Stimulated activated memory B cell treated with anti-CD40 and anti-IgM and Interleukin-4, amounts not matched to agents 10 μg/mL and 1 μg/mL and 100 μg/mL, for 72 hours (primary cell): Measurements from ENCODE around the gene ARHGAP6.

ENCODE experiments used
- ATAC-seq: fragments of 150-1000 bp; cut with Tn5 transposase; 2 replicates; pipeline ENCODE4 v1.10.0; 2021
- H3K27ac Mint-ChIP-seq: one replicate; pipeline ENCODE4 v1.8.0; 2022; ENCODE audit warnings: mild to moderate bottlenecking, mixed read lengths
- H3K27me3 Mint-ChIP-seq: one replicate; pipeline ENCODE4 v1.8.0; 2022; ENCODE audit warnings: mixed read lengths
- H3K36me3 Mint-ChIP-seq: one replicate; pipeline ENCODE4 v1.8.0; 2022; ENCODE audit warnings: mixed read lengths
- H3K4me1 Mint-ChIP-seq: one replicate; pipeline ENCODE4 v1.8.0; 2022; ENCODE audit warnings: mixed read lengths
- H3K4me3 Mint-ChIP-seq: one replicate; pipeline ENCODE4 v1.8.0; 2022; ENCODE audit warnings: mild to moderate bottlenecking, moderate library complexity, mixed read lengths
- H3K9me3 Mint-ChIP-seq: one replicate; pipeline ENCODE4 v1.8.0; 2022; ENCODE audit warnings: mixed read lengths

The ARHGAP6 gene

GRCh38 chrX:11567528-11568220 is 98.0 kb downstream of the ARHGAP6 start:
- H3K36me3 Mint-ChIP-seq, result no peaks in the 10 kb centered on the region
- ATAC-seq, result no peak
- no peak overlapping the region for H3K27ac Mint-ChIP-seq
- no peaks in the 10 kb centered on the region for H3K9me3 Mint-ChIP-seq
- no peaks in the 10 kb centered on the region for H3K4me1 Mint-ChIP-seq
- no peak overlapping the region for H3K4me3 Mint-ChIP-seq
- no peaks in the 10 kb centered on the region for H3K27me3 Mint-ChIP-seq

DNA sequence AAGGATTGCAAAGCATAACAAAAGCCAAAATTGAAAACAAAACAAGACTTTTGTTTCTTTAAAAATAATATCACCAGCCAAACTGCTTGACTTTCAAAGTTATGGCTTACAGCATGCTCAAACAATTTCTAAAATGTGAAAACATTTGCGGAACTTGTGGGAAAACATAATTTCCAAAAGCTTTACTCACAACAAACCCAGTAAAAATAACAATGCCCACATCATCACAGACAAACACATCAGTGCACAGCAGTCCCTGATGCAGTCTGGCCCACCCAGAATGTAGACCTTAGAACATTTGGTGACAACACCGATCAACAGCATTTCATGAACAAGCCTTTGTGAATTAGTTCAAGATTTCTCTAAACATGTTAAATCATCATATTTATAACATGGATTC is 98.9 kb downstream of the ARHGAP6 start:
- no peak overlapping the region for H3K27ac Mint-ChIP-seq
- no peaks in the 10 kb centered on the region for H3K4me1 Mint-ChIP-seq
- H3K27me3 Mint-ChIP-seq, result no peaks in the 10 kb centered on the region
- H3K9me3 Mint-ChIP-seq, result no peaks in the 10 kb centered on the region
- H3K4me3 Mint-ChIP-seq, result no peak overlapping the region
- no peak for ATAC-seq
- no peaks in the 10 kb centered on the region for H3K36me3 Mint-ChIP-seq

- no peak overlapping the region for H3K4me3 Mint-ChIP-seq
- no peaks in the 10 kb centered on the region for H3K36me3 Mint-ChIP-seq
- no peak for ATAC-seq
- H3K27ac Mint-ChIP-seq, result no peak overlapping the region
- no peaks in the 10 kb centered on the region for H3K27me3 Mint-ChIP-seq
- H3K4me1 Mint-ChIP-seq, result no peaks in the 10 kb centered on the region
- H3K9me3 Mint-ChIP-seq, result no peaks in the 10 kb centered on the region
Observed at GRCh38 chrX:11566173-11566572, 99.5 kb downstream of the ARHGAP6 start.

DNA sequence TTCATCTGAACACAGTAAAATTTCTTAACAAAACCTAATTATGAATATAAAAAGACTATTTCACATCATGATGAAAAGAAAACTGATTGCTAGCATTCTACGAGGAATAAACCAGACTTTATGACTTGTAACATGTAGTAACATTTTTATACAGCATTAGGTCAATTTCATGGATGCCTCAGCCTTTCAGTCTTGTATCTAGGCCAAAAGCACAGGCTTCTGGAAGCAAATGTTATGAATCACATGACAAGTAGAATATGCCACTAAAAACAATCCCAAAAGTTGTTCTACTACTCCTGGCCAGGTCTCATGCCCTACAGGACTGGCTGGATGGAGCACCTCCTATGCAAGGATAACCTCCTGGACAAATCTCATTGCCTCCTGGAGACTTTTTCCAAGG is 101.2 kb downstream of the ARHGAP6 start:
- no peaks in the 10 kb centered on the region for H3K27me3 Mint-ChIP-seq
- H3K9me3 Mint-ChIP-seq, result no peaks in the 10 kb centered on the region
- no peak overlapping the region for H3K4me3 Mint-ChIP-seq
- no peak overlapping the region for H3K27ac Mint-ChIP-seq
- H3K4me1 Mint-ChIP-seq, result no peaks in the 10 kb centered on the region
- no peaks in the 10 kb centered on the region for H3K36me3 Mint-ChIP-seq
- ATAC-seq, result no peak

- no peak overlapping the region for H3K4me3 Mint-ChIP-seq
- H3K36me3 Mint-ChIP-seq, result no peaks in the 10 kb centered on the region
- H3K27me3 Mint-ChIP-seq, result no peaks in the 10 kb centered on the region
- H3K27ac Mint-ChIP-seq, result no peak overlapping the region
- H3K4me1 Mint-ChIP-seq, result no peaks in the 10 kb centered on the region
- no peaks in the 10 kb centered on the region for H3K9me3 Mint-ChIP-seq
- no peak for ATAC-seq
Observed at GRCh38 chrX:11562570-11562969, 103.2 kb downstream of the ARHGAP6 start.

GRCh38 chrX:11558972-11559371 is 106.7 kb downstream of the ARHGAP6 start:
- no peaks in the 10 kb centered on the region for H3K9me3 Mint-ChIP-seq
- ATAC-seq, result no peak
- H3K4me1 Mint-ChIP-seq, result no peaks in the 10 kb centered on the region
- no peaks in the 10 kb centered on the region for H3K27me3 Mint-ChIP-seq
- H3K4me3 Mint-ChIP-seq, result no peak overlapping the region
- no peak overlapping the region for H3K27ac Mint-ChIP-seq
- no peaks in the 10 kb centered on the region for H3K36me3 Mint-ChIP-seq

DNA sequence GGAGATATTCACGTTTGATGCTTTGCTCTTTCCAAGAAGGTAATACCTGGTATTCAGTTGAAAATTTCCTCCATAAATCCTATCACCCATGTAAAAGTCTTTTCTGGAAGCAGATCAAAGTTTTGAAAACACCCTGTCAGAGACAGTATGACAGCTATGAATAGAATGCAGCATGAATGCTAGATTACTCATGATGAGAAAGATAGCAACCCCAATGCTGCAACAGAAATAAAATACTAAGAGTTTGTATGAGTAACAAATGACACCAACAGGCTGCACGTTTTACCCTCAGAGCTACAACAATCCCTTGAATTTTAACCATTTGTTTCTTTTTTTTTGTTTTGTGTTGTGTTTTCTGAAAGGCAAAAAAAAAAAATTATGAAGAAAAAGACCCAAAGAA is 108.6 kb downstream of the ARHGAP6 start:
- Mint-ChIP-seq H3K27me3 (no peaks in the 10 kb centered on the region), H3K27ac (no peak overlapping the region)
- no peak for ATAC-seq

GRCh38 chrX:11555759-11556158 is 110.0 kb downstream of the ARHGAP6 start:
- H3K4me1 Mint-ChIP-seq, result no peaks in the 10 kb centered on the region
- H3K27me3 Mint-ChIP-seq, result peaks cover 5% of the 10 kb centered on the region
- no peak overlapping the region for H3K4me3 Mint-ChIP-seq
- no peaks in the 10 kb centered on the region for H3K36me3 Mint-ChIP-seq
- no peak overlapping the region for H3K27ac Mint-ChIP-seq
- ATAC-seq, result no peak
- no peaks in the 10 kb centered on the region for H3K9me3 Mint-ChIP-seq

More for the DNA sequence above, 108.6 kb downstream of the ARHGAP6 start:
- Mint-ChIP-seq H3K4me3 (no peak overlapping the region), H3K9me3 (no peaks in the 10 kb centered on the region), H3K4me1 (no peaks in the 10 kb centered on the region), H3K36me3 (no peaks in the 10 kb centered on the region)

DNA sequence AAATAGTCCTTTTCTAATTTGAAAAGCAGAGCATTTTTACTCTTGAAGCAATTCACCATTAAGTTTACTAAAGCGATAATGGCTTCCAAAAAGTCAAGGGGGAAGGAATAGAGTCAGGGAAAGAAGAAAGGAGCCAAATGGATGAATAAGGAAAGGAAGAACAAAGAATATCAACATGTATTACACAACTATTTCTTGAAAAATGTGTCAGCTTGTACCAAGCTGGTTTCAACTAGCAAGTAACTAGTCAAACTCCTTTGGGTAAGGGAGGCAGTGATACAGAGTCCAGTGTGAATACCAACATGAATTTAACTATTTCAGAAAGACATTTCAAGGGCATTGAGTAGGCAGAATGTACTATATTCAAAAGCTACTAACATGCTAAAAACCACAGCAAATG is 112.1 kb downstream of the ARHGAP6 start:
- no peaks in the 10 kb centered on the region for H3K4me1 Mint-ChIP-seq
- ATAC-seq, result no peak
- peaks cover 10% of the 10 kb centered on the region for H3K27me3 Mint-ChIP-seq
- H3K9me3 Mint-ChIP-seq, result no peaks in the 10 kb centered on the region
- H3K36me3 Mint-ChIP-seq, result no peaks in the 10 kb centered on the region
- H3K27ac Mint-ChIP-seq, result no peak overlapping the region
- no peak overlapping the region for H3K4me3 Mint-ChIP-seq

DNA sequence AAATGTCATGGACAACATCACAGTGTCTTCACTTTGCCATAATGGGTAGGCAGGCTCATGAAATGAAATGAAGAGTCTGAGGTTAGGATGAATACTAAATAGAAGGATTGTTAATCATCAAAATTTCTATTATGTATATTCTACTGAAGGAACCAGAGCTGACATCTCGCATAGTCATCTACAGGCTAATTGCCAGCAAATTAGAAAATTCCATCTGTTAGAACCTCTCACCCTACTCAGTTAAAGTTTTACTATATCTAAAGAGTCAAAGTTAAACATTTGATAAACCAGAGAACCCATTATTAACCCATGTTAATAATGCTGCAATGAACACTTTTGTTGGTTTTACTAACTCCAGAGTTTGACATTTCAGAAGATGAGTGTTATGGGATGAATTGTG is 114.6 kb downstream of the ARHGAP6 start:
- Mint-ChIP-seq H3K9me3 (no peaks in the 10 kb centered on the region), H3K4me1 (no peaks in the 10 kb centered on the region), H3K27me3 (peaks cover 10% of the 10 kb centered on the region), H3K27ac (no peak overlapping the region), H3K36me3 (no peaks in the 10 kb centered on the region), H3K4me3 (no peak overlapping the region)
- no peak for ATAC-seq

GRCh38 chrX:11546917-11547316 is 118.8 kb downstream of the ARHGAP6 start:
- H3K27me3 Mint-ChIP-seq, result peaks cover 10% of the 10 kb centered on the region
- no peak overlapping the region for H3K27ac Mint-ChIP-seq
- H3K4me1 Mint-ChIP-seq, result no peaks in the 10 kb centered on the region
- no peak for ATAC-seq
- no peaks in the 10 kb centered on the region for H3K36me3 Mint-ChIP-seq
- H3K9me3 Mint-ChIP-seq, result no peaks in the 10 kb centered on the region
- H3K4me3 Mint-ChIP-seq, result no peak overlapping the region

DNA sequence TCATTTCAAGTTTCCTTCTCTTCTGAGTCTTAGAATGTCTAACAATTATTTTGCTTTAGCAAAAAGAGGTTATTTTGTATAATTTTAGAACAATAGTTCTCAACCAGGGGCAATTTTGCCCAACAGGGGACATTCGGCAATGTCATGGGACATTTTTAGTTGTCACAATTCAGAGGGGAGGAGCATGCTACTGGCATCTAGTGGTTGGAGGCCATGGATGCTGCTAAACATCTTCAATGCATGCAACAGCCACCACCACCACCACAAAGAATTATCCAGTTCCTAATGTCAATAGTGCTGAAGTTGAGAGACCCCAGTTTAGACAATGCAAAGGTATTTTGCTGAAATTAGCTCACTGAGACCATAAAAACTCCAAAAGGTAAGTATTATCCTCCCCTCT is 122.5 kb downstream of the ARHGAP6 start:
- Mint-ChIP-seq H3K9me3 (no peaks in the 10 kb centered on the region), H3K36me3 (no peaks in the 10 kb centered on the region), H3K27ac (no peak overlapping the region), H3K4me3 (no peak overlapping the region), H3K4me1 (peaks cover 6% of the 10 kb centered on the region), H3K27me3 (no peaks in the 10 kb centered on the region)
- ATAC-seq, result no peak

DNA sequence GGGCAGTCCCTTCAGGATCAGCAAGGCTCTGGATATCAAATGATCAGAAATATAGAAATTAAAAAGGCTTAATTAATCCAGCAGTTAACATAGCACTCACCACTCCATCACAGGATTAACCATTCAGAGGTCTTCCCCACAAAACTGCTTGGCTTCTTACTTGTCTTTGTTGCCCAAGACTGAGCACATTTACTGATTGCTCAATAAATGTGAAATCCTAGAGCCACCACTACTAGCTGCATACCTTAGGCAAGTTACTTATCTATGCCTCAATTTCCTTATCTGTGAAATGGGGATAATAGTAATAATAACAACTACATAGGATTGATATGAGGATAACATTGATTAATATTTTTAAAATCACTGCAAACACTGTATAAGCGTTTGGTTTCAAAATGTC is 124.2 kb downstream of the ARHGAP6 start:
- Mint-ChIP-seq H3K4me3 (no peak overlapping the region), H3K9me3 (no peaks in the 10 kb centered on the region), H3K36me3 (no peaks in the 10 kb centered on the region), H3K27me3 (no peaks in the 10 kb centered on the region), H3K27ac (no peak overlapping the region), H3K4me1 (peaks cover 6% of the 10 kb centered on the region)
- ATAC-seq, result no peak

GRCh38 chrX:11540532-11541377 is 125.0 kb downstream of the ARHGAP6 start:
- H3K4me3 Mint-ChIP-seq, result no peak overlapping the region
- H3K9me3 Mint-ChIP-seq, result no peaks in the 10 kb centered on the region
- H3K27me3 Mint-ChIP-seq, result no peaks in the 10 kb centered on the region
- no peak overlapping the region for H3K27ac Mint-ChIP-seq
- no peaks in the 10 kb centered on the region for H3K36me3 Mint-ChIP-seq
- ATAC-seq, result no peak
- H3K4me1 Mint-ChIP-seq, result peaks cover 6% of the 10 kb centered on the region

DNA sequence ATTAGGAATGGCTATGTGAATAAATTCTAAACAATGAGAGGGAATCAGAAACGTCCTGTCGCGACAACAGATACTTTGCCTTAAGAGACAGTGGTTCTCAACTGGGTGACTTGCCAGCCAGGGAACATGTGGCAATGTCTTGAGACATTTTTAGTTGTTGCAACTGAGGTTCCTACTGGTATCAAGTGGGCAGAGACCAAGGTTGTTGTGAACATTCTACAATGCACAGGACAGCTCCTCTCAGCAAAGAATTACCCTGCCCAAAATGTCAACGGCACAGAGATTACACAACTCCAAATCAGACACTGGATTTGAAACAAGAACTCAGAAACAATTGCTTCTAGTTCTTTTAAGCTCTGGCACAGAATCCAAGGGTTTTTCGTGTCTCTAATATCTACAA is 128.6 kb downstream of the ARHGAP6 start:
- H3K27ac Mint-ChIP-seq, result no peak overlapping the region
- no peaks in the 10 kb centered on the region for H3K9me3 Mint-ChIP-seq
- no peaks in the 10 kb centered on the region for H3K27me3 Mint-ChIP-seq
- H3K36me3 Mint-ChIP-seq, result no peaks in the 10 kb centered on the region
- peaks cover 6% of the 10 kb centered on the region for H3K4me1 Mint-ChIP-seq
- no peak for ATAC-seq
- H3K4me3 Mint-ChIP-seq, result no peak overlapping the region
